DND-41 (cell line): ENCODE results near the gene ANKDD1A.

Experiments used
- ATAC-seq: fragments of 200-7000 bp; cut with Tn5 transposase; 3 replicates; pipeline ENCODE4 v1.9.1; 2021; ENCODE audit warnings: low read depth; ENCODE audit not compliant: insufficient read depth
- DNase-seq: peaks from one replicate; pipeline ENCODE4 v3.0.0-alpha.2; 2020
- H2AFZ ChIP-seq: 2 replicates; pipeline ENCODE4 v1.6.0; 2012; ENCODE audit warnings: low read depth, low read length
- H3K27ac ChIP-seq: 2 replicates; pipeline ENCODE4 v1.5.1; 2012; ENCODE audit warnings: low read length, inconsistent platforms
- H3K27me3 ChIP-seq: fragments of 200-600 bp; sonication (generic); 2 replicates; pipeline ENCODE4 v1.6.0; 2012; ENCODE audit warnings: low read length, mild to moderate bottlenecking, inconsistent platforms; ENCODE audit not compliant: insufficient read depth, poor library complexity
- H3K36me3 ChIP-seq: 2 replicates; pipeline ENCODE4 v1.5.1; 2012; ENCODE audit warnings: low read length, inconsistent platforms; ENCODE audit not compliant: insufficient read depth
- H3K4me1 ChIP-seq: 2 replicates; pipeline ENCODE4 v1.5.1; 2012; ENCODE audit warnings: mild to moderate bottlenecking, low read length; ENCODE audit not compliant: insufficient read depth
- H3K4me2 ChIP-seq: 2 replicates; pipeline ENCODE4 v1.6.0; 2012; ENCODE audit warnings: mild to moderate bottlenecking, moderate library complexity, low read length, inconsistent platforms; ENCODE audit not compliant: insufficient read depth
- H3K4me3 ChIP-seq, 2 experiments: fragments of 200-600 bp in 1 of 2; shearing (Covaris generic) in 1 of 2; 2 replicates each; pipeline ENCODE4 v1.5.1; 2012 to 2016; ENCODE audit warnings: inconsistent platforms in 2 of 2, low read length in 2 of 2, mild to moderate bottlenecking in 2 of 2, low read depth in 1 of 2, moderate library complexity in 1 of 2
- H3K79me2 ChIP-seq: 2 replicates; pipeline ENCODE4 v1.6.0; 2012; ENCODE audit warnings: low read length, inconsistent platforms; ENCODE audit not compliant: insufficient read depth
- H3K9ac ChIP-seq: 2 replicates; pipeline ENCODE4 v1.6.0; 2012; ENCODE audit warnings: low read depth, mild to moderate bottlenecking, inconsistent platforms, low read length, moderate library complexity
- H3K9me3 ChIP-seq: 2 replicates; pipeline ENCODE4 v1.5.1; 2012; ENCODE audit warnings: low read length, moderate library complexity, mild to moderate bottlenecking, inconsistent platforms; ENCODE audit not compliant: insufficient read depth, severe bottlenecking
- H4K20me1 ChIP-seq: 2 replicates; pipeline ENCODE4 v1.6.0; 2012; ENCODE audit warnings: low read length; ENCODE audit not compliant: insufficient read depth
- CTCF ChIP-seq: IDR thresholded peaks from 2 replicates; pipeline ENCODE4 v1.5.1; 2012; ENCODE audit warnings: borderline replicate concordance, low read length, moderate library complexity, mild to moderate bottlenecking; ENCODE audit not compliant: poor library complexity, severe bottlenecking; ENCODE audit errors: extremely low read depth
- EZH2 ChIP-seq: IDR thresholded peaks from 3 replicates; pipeline ENCODE4 v1.6.1; 2012; ENCODE audit warnings: borderline replicate concordance, low read depth, mild to moderate bottlenecking, moderate library complexity, low read length, inconsistent platforms; ENCODE audit not compliant: severe bottlenecking

Gene ANKDD1A

GRCh38 chr15:64895285-64896065 lies 16.2 kb upstream of the ANKDD1A start:
- no peaks in the 10 kb centered on the region for H3K79me2 ChIP-seq
- peak; percentile 45 for TF ChIP-seq CTCF
- no peak for TF ChIP-seq EZH2
- H4K20me1 ChIP-seq, result no peaks in the 10 kb centered on the region
- peak overlapping the region; percentile 90 for H3K27ac ChIP-seq
- H3K36me3 ChIP-seq, result no peaks in the 10 kb centered on the region
- ATAC-seq (peak; percentile 77), DNase-seq (peak; percentile 78)
- H3K9ac ChIP-seq, result peak overlapping the region; percentile 77
- peak overlapping the region; percentile 84 for H2AFZ ChIP-seq
- H3K4me1 ChIP-seq, result peaks cover 50% of the 10 kb centered on the region
- H3K27me3 ChIP-seq, result no peaks in the 10 kb centered on the region
- H3K9me3 ChIP-seq, result no peaks in the 10 kb centered on the region
- peak overlapping the region; percentile 87 for H3K4me2 ChIP-seq
- peak overlapping the region; percentile 2 to 69; a peak in 3 of 4 replicates for H3K4me3 ChIP-seq

- TF ChIP-seq EZH2 (no peak), CTCF (no peak)
Measured at GRCh38 chr15:64896371-64897069, 15.2 kb upstream of the ANKDD1A start.

GRCh38 chr15:64897345-64897985 lies 14.2 kb upstream of the ANKDD1A start:
- H3K9me3 ChIP-seq, result no peaks in the 10 kb centered on the region
- no peak overlapping the region for H3K9ac ChIP-seq
- H3K4me2 ChIP-seq, result no peak overlapping the region
- H3K27ac ChIP-seq, result no peak overlapping the region
- H3K27me3 ChIP-seq, result no peaks in the 10 kb centered on the region
- no peak for TF ChIP-seq EZH2
- TF ChIP-seq CTCF, result no peak
- no peaks in the 10 kb centered on the region for H3K36me3 ChIP-seq
- no peak for ATAC-seq
- no peaks in the 10 kb centered on the region for H3K79me2 ChIP-seq
- no peak overlapping the region for H2AFZ ChIP-seq
- no peaks in the 10 kb centered on the region for H4K20me1 ChIP-seq
- DNase-seq, result no peak
- H3K4me1 ChIP-seq, result peaks cover 40% of the 10 kb centered on the region
- no peak overlapping the region for H3K4me3 ChIP-seq

More at GRCh38 chr15:64896371-64897069, 15.2 kb upstream of the ANKDD1A start:
- Histone ChIP-seq H3K27me3 (no peaks in the 10 kb centered on the region), H3K79me2 (no peaks in the 10 kb centered on the region), H3K4me3 (no peak overlapping the region), H3K9ac (peak overlapping the region; percentile 77), H3K4me1 (peaks cover 50% of the 10 kb centered on the region), H3K36me3 (no peaks in the 10 kb centered on the region), H3K9me3 (no peaks in the 10 kb centered on the region), H3K4me2 (peak overlapping the region; percentile 87; the same call in 1 of the 2 replicates), H2AFZ (peak overlapping the region; percentile 84; the same call in 1 of the 2 replicates), H3K27ac (peak overlapping the region; percentile 90), H4K20me1 (no peaks in the 10 kb centered on the region)
- DNase-seq, result no peak
- ATAC-seq, result no peak
